Measurements from ENCODE around the gene HDLBP.

The HDLBP gene

DNA sequence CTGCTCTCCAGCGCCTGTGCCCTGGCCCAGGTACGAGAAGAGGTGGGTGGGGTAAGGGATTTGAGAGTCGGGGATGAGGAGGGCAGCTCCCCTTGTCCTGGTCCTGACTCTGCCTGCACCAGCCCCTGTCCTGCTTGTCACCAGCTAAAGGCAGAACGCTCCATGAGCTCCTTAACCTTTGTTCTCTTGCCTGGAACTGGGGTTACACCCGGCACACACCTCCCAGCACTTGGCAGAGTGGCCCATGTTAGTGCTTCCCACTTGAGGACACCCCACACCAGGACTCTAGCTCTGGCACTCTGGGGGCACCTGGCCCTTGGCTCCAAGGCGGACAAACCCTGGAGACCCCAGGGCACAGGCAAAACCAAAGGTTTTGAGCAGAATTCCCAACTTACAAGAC is 107.8 kb downstream of the HDLBP start:
- peaks cover 3% of the 10 kb centered on the region for H3K36me3 Mint-ChIP-seq (ENCODE audit: insufficient read depth)

DNA sequence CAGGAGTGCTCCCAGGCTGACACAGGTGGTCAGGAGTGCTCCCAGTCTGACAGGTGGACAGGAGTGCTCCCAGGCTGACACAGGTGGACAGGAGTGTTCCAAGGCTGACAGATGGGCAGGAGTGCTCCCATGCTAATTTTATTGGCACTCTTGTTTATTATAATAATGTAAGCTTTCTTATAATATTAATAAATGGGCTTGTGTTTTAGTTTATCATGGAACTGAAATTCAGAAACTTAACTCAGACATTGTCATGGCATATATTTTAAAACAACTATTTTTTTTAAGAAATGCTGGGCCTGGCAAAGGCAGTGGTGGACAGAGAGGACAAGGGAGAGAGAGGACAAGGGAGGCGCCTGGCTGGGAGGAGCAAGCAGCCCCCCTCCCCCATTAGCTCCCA is 108.3 kb downstream of the HDLBP start:
- Mint-ChIP-seq H3K9me3 (no peaks in the 10 kb centered on the region), H3K27ac (ENCODE audit: low read depth) (no peak overlapping the region), H3K27me3 (no peaks in the 10 kb centered on the region), H3K4me1 (peaks cover 5% of the 10 kb centered on the region), H3K36me3 (ENCODE audit: insufficient read depth) (peaks cover 3% of the 10 kb centered on the region), H3K4me3 (no peak overlapping the region)
- ATAC-seq (replicated peaks; ENCODE audit: extremely low read depth, poor library complexity, severe bottlenecking) (no peak), DNase-seq (ENCODE audit: low spot score in 2 of 2) (no peak)

More for the DNA sequence above, 107.8 kb downstream of the HDLBP start:
- DNase-seq (ENCODE audit: low spot score in 2 of 2) (no peak), ATAC-seq (replicated peaks; ENCODE audit: extremely low read depth, poor library complexity, severe bottlenecking) (no peak)
- no peaks in the 10 kb centered on the region for H3K9me3 Mint-ChIP-seq
- H3K27me3 Mint-ChIP-seq, result no peaks in the 10 kb centered on the region
- no peak overlapping the region for H3K4me3 Mint-ChIP-seq
- H3K4me1 Mint-ChIP-seq, result peaks cover 7% of the 10 kb centered on the region
- H3K27ac Mint-ChIP-seq (ENCODE audit: low read depth), result no peak overlapping the region

- no peaks in the 10 kb centered on the region for H3K27me3 Mint-ChIP-seq
- no peak overlapping the region for H3K27ac Mint-ChIP-seq (ENCODE audit: low read depth)
- no peak overlapping the region for H3K4me3 Mint-ChIP-seq
- DNase-seq (ENCODE audit: low spot score in 2 of 2), result no peak
- H3K9me3 Mint-ChIP-seq, result no peaks in the 10 kb centered on the region
- ATAC-seq (replicated peaks; ENCODE audit: extremely low read depth, poor library complexity, severe bottlenecking), result no peak
- H3K36me3 Mint-ChIP-seq (ENCODE audit: insufficient read depth), result peaks cover 3% of the 10 kb centered on the region
- no peaks in the 10 kb centered on the region for H3K4me1 Mint-ChIP-seq
These were observed 110.4 kb downstream of the HDLBP start for GRCh38 chr2:241205086-241205485.

- Mint-ChIP-seq H3K4me3 (no peak overlapping the region), H3K9me3 (no peaks in the 10 kb centered on the region), H3K27me3 (no peaks in the 10 kb centered on the region), H3K36me3 (ENCODE audit: insufficient read depth) (peaks cover 3% of the 10 kb centered on the region), H3K4me1 (no peaks in the 10 kb centered on the region), H3K27ac (ENCODE audit: low read depth) (no peak overlapping the region)
- ATAC-seq (replicated peaks; ENCODE audit: extremely low read depth, poor library complexity, severe bottlenecking) (no peak), DNase-seq (ENCODE audit: low spot score in 2 of 2) (no peak)
These were observed 111.0 kb downstream of the HDLBP start for GRCh38 chr2:241204490-241204889.

GRCh38 chr2:241204010-241204384 is 111.5 kb downstream of the HDLBP start:
- Mint-ChIP-seq H3K36me3 (ENCODE audit: insufficient read depth) (peaks cover 1% of the 10 kb centered on the region), H3K27me3 (no peaks in the 10 kb centered on the region), H3K4me1 (no peaks in the 10 kb centered on the region), H3K4me3 (no peak overlapping the region), H3K27ac (ENCODE audit: low read depth) (no peak overlapping the region), H3K9me3 (no peaks in the 10 kb centered on the region)
- DNase-seq (ENCODE audit: low spot score in 2 of 2), result no peak
- ATAC-seq (replicated peaks; ENCODE audit: extremely low read depth, poor library complexity, severe bottlenecking), result no peak

GRCh38 chr2:241203218-241204009 is 112.1 kb downstream of the HDLBP start:
- H3K36me3 Mint-ChIP-seq (ENCODE audit: insufficient read depth), result peaks cover 1% of the 10 kb centered on the region
- no peak overlapping the region for H3K27ac Mint-ChIP-seq (ENCODE audit: low read depth)
- H3K9me3 Mint-ChIP-seq, result no peaks in the 10 kb centered on the region
- H3K4me3 Mint-ChIP-seq, result no peak overlapping the region
- DNase-seq (ENCODE audit: low spot score in 2 of 2) (no peak), ATAC-seq (replicated peaks; ENCODE audit: extremely low read depth, poor library complexity, severe bottlenecking) (no peak)
- no peaks in the 10 kb centered on the region for H3K27me3 Mint-ChIP-seq
- H3K4me1 Mint-ChIP-seq, result no peaks in the 10 kb centered on the region

GRCh38 chr2:241202681-241203080 is 112.8 kb downstream of the HDLBP start:
- DNase-seq (ENCODE audit: low spot score in 2 of 2) (no peak), ATAC-seq (replicated peaks; ENCODE audit: extremely low read depth, poor library complexity, severe bottlenecking) (no peak)
- H3K27me3 Mint-ChIP-seq, result no peaks in the 10 kb centered on the region
- H3K4me1 Mint-ChIP-seq, result no peaks in the 10 kb centered on the region
- H3K27ac Mint-ChIP-seq (ENCODE audit: low read depth), result no peak overlapping the region
- H3K36me3 Mint-ChIP-seq (ENCODE audit: insufficient read depth), result peaks cover 1% of the 10 kb centered on the region
- H3K9me3 Mint-ChIP-seq, result no peaks in the 10 kb centered on the region
- no peak overlapping the region for H3K4me3 Mint-ChIP-seq

- no peaks in the 10 kb centered on the region for H3K27me3 Mint-ChIP-seq
- H3K4me3 Mint-ChIP-seq, result no peak overlapping the region
- no peak for ATAC-seq (replicated peaks; ENCODE audit: extremely low read depth, poor library complexity, severe bottlenecking)
- DNase-seq (ENCODE audit: low spot score in 2 of 2), result no peak
- H3K4me1 Mint-ChIP-seq, result no peaks in the 10 kb centered on the region
- no peaks in the 10 kb centered on the region for H3K9me3 Mint-ChIP-seq
- H3K27ac Mint-ChIP-seq (ENCODE audit: low read depth), result no peak overlapping the region
- H3K36me3 Mint-ChIP-seq (ENCODE audit: insufficient read depth), result peaks cover 1% of the 10 kb centered on the region
These were observed 113.2 kb downstream of the HDLBP start for GRCh38 chr2:241202268-241202585.

GRCh38 chr2:241201445-241202267 is 113.8 kb downstream of the HDLBP start:
- ATAC-seq (replicated peaks; ENCODE audit: extremely low read depth, poor library complexity, severe bottlenecking) (no peak), DNase-seq (ENCODE audit: low spot score in 2 of 2) (no peak)
- Mint-ChIP-seq H3K4me3 (no peak overlapping the region), H3K36me3 (ENCODE audit: insufficient read depth) (peaks cover 1% of the 10 kb centered on the region), H3K9me3 (no peaks in the 10 kb centered on the region), H3K4me1 (no peaks in the 10 kb centered on the region), H3K27me3 (no peaks in the 10 kb centered on the region), H3K27ac (ENCODE audit: low read depth) (no peak overlapping the region)

GRCh38 chr2:241200822-241201395 is 114.6 kb downstream of the HDLBP start:
- Mint-ChIP-seq H3K27ac (ENCODE audit: low read depth) (no peak overlapping the region), H3K4me1 (no peaks in the 10 kb centered on the region), H3K9me3 (no peaks in the 10 kb centered on the region), H3K27me3 (no peaks in the 10 kb centered on the region), H3K36me3 (ENCODE audit: insufficient read depth) (peaks cover 3% of the 10 kb centered on the region), H3K4me3 (no peak overlapping the region)
- DNase-seq (ENCODE audit: low spot score in 2 of 2) (no peak), ATAC-seq (replicated peaks; ENCODE audit: extremely low read depth, poor library complexity, severe bottlenecking) (no peak)

- DNase-seq (ENCODE audit: low spot score in 2 of 2) (no peak), ATAC-seq (replicated peaks; ENCODE audit: extremely low read depth, poor library complexity, severe bottlenecking) (no peak)
- Mint-ChIP-seq H3K4me1 (no peaks in the 10 kb centered on the region), H3K9me3 (no peaks in the 10 kb centered on the region), H3K27ac (ENCODE audit: low read depth) (no peak overlapping the region), H3K36me3 (ENCODE audit: insufficient read depth) (peaks cover 2% of the 10 kb centered on the region), H3K4me3 (no peak overlapping the region), H3K27me3 (no peaks in the 10 kb centered on the region)
These were observed 115.3 kb downstream of the HDLBP start for GRCh38 chr2:241199897-241200821.

DNA sequence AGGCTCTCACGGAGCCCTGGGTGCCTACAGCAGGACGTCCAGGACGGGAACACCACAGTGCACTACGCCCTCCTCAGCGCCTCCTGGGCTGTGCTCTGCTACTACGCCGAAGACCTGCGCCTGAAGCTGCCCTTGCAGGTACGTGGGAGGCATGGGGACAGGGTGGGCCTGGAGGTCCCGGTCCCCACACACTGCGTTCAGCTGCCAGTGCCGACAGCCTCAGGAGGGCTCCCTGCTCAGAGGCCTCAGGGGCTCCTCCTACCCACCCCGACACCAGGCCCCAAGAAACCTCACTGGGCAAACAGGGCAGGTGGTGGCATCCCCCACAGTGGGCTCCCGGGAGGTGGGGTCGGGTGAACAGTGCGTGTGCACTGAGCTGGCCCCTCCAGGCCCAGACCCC is 116.2 kb downstream of the HDLBP start:
- Mint-ChIP-seq H3K4me3 (no peak overlapping the region), H3K36me3 (ENCODE audit: insufficient read depth) (peaks cover 2% of the 10 kb centered on the region), H3K27me3 (no peaks in the 10 kb centered on the region), H3K9me3 (no peaks in the 10 kb centered on the region), H3K27ac (ENCODE audit: low read depth) (no peak overlapping the region), H3K4me1 (no peaks in the 10 kb centered on the region)
- no peak for DNase-seq (ENCODE audit: low spot score in 2 of 2)
- no peak for ATAC-seq (replicated peaks; ENCODE audit: extremely low read depth, poor library complexity, severe bottlenecking)
